Activated gamma-delta T cell treated with Interleukin-2 at 50 U/mL for 16 hours (primary cell): ENCODE data around the gene ATP13A2.

ENCODE experiments used
- DNase-seq: peaks from one replicate; pipeline ENCODE4 v3.0.0-alpha.2; 2020

ATP13A2 gene

DNA sequence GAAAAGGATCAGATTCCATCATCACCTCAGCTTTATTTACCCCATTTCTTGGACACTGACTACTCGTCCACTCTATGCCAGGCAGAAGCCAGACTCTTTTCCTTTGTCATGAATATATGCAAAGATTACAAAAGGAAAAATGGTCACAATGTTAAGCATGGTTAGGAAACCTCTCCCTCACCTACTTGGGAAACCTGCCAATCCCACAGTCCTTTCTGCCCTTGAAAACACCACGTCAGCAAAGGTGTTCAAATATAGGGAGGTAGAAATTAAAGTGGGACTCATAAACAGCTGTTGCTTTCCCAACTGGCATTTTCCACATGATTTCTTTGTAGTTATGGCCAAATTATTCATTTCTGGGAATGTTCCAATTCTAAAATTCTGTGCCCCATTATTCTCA, 16.2 kb upstream of the ATP13A2 start:
- no peak for DNase-seq

DNA sequence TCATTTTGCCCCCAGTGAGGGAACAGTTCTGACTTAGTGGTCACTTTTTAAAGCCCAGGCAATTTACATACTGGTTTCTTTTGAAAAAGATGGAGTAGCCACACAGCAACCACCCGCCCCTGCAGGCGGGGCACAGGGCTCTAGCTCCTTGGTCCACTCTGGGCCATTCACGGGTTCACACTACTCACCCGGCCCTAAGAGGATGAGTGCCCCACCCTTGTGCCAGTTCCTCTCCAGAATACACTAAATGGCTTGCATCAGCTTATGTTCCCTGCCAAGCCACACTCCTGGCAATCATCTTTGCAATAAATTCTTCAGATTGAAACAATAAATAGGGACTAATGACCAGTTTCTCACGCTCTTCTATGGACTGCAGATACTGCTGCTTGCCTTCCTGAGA, 15.7 kb upstream of the ATP13A2 start:
- DNase-seq: no peak

DNA sequence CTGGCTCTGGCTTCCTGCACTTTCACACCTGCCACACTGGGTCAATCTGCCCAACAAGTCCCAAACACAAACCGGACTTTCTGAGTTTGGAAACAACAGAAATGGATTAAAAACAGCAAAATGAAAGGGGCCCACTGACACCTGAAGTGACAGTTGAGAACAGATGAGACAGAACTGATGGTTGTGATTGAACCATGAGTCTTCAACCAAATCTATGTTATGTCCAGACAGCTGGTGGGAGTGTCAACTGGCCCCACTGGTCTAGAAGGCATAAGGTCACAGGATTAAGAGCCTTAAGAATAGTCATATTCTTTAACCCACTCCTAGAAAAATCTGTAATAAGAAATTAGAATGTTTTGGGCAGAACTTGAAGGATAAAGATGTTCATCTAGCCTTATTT, 13.0 kb upstream of the ATP13A2 start:
- no peak for DNase-seq

DNA sequence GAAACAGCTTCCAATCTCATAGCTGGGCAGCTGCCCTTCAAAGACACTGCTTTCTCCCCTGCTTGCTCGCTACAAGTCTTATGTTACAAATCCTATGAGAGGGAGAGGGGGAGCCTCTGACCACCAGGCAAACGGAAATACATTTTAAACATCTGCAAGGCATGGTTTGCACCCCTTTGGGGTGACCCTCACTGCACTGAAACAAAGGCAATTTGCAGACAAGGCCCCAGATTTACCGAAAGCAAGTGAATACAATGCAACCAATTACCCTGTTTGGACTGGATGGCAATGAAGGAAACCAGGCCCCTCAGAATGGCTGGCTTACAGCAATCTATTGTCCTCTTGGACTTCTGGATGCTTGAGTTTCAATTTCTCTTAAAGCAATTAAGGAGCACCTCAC, 11.8 kb upstream of the ATP13A2 start:
- DNase-seq: no peak

DNA sequence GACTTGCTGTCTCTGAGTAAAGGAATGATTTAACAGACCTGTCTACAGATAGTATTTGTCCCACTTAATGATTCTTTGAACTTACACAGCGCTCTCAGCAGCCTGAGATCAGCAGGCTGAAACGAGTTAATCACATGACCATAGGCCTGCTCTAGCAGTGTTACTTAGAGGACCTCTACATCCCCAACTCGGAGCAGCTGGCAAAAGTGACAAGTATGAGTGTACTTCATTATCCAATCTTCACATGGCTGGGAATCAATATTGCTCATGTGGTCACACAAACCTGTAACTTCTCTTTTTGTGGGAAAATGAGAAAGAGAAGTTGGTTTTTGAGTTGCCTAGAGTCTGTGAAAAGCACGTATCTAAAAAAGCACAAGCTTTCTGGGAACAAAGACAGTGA, 11.4 kb upstream of the ATP13A2 start:
- DNase-seq: no peak

DNA sequence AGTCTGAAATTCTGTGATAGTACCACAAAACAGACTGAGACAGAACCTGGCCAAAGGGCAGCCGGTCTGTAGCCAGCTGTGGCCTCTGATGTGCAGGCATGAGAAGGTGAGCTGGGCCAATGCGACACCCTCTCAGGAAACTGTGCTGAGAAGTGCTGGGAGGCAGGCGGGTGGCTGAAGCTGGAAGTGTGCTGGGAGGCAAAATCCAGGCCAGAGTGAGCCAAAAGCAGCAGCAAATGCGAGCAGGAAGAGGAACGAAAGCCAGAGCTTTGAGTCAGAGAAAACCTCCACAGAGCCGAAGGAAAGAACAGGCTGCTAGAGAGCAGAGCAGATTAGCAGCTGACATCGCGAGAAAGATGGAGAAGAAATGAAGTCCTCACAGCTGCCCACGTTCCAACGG, 10.2 kb upstream of the ATP13A2 start:
- DNase-seq: no peak

DNA sequence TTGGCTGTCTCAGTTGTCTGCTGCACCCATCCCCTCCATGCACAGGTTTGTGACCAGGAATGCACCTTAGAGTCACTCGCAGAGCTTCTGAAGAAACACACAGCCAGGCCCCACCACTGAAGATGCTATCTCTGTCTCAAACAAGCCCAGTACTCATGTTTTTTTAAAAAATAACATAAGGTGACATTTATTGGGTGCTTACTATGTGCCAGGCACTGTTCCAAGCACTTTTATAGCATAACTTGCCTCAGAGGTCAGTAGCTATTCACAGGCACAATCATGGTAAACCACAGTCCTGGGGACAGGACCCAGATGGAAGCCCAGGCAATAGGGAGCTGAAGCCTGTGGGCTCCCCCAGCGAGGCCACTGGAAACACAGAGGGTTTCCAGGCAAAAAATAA, 8.8 kb upstream of the ATP13A2 start:
- DNase-seq: no peak

DNA sequence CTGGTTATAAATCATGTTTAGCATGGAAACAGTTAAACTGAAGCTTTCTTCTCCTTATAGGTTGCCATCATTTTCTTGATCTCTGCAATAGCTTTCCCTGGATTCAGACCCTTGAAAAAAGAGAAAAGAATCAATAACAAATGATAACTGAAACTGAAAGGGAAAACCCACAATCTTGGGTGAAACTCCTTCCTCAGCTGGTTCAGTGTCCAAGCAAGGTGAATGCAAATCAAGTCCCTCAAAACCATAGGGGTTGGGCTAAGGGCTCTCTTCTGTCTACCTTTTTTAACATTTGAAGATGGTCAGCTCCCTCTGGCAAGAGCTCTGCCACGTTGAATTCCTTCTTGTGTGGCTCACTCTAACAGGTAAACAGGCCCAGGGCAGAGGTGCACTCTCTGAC, 7.1 kb upstream of the ATP13A2 start:
- no peak for DNase-seq

DNA sequence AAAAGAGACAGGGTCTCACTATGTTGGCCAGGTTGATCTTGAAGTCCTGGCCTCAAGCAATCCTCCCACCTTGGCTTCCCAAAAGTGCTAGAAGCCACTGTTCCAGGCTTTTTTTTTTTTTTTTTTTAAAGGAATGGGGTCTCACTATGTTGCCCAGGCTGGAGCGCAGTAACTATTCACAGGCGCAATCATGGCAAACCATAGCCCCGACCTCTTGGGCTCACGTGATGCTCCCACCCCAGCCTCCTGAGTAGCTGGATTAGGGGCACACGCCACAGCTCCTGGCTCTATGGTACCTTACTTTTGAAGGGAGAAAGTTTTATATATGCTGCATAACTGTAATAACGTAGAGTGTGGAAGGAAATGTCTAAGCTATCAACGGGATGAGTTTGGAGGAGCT, 5.7 kb upstream of the ATP13A2 start:
- DNase-seq: no peak

DNA sequence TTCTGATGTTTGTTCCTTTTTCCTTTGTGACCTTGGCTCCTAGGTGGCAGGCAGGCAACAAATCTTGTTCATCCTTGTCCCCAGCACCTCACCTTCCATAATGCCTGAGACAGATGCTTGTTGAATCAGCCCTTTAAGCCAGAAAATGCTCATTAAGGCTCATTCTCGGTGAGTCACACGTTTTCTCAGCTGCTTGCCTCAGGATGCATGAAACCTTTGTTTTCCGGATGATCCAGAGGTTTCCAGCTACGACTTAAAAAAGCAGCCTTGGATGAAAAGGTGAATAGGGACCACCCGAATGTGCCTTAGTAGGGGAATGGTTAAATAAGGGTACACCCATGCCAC, 4.6 kb upstream of the ATP13A2 start:
- DNase-seq: no peak

DNA sequence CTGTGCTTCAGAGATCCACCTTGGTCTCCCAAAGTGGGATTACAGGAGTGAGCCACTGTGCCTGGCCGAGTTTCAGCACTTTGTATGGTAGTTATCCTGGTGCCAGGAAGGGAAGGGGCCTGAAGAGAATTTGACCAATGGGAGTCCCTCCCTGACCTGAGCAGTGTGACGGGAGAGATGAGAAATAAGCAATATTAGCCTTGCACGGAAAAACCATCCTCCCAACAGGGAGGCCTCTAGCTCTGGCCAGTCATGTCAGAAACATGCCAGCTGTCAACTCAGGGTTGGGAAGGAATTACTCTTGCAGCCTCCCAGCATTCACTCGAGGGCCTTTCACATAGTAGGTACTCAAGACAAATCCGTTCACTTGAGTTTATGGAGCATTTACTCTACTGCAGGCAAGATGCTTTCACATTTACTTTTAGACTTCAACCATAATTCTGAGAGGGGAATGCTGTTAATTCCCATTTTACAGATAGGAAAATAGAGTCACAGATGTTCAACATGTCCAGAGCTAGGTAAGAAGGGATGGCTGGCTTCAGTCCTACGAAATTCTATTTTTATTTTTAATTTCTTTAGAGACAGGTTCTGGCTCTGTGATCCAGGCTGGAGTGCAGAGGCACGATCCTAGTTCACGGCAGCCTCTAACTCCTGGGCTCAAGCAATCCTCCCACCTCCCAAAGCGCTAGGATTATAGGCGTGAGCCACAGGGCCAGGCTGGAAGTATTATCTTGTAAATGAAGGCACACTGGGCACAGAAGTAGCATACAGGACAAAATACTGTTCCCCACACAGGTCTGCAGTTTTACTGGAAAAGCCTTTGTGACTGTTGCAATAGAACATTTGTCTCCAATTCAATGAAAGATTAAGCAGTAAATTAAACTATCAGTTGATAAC, 3.2 kb upstream of the ATP13A2 start:
- DNase-seq: no peak

DNA sequence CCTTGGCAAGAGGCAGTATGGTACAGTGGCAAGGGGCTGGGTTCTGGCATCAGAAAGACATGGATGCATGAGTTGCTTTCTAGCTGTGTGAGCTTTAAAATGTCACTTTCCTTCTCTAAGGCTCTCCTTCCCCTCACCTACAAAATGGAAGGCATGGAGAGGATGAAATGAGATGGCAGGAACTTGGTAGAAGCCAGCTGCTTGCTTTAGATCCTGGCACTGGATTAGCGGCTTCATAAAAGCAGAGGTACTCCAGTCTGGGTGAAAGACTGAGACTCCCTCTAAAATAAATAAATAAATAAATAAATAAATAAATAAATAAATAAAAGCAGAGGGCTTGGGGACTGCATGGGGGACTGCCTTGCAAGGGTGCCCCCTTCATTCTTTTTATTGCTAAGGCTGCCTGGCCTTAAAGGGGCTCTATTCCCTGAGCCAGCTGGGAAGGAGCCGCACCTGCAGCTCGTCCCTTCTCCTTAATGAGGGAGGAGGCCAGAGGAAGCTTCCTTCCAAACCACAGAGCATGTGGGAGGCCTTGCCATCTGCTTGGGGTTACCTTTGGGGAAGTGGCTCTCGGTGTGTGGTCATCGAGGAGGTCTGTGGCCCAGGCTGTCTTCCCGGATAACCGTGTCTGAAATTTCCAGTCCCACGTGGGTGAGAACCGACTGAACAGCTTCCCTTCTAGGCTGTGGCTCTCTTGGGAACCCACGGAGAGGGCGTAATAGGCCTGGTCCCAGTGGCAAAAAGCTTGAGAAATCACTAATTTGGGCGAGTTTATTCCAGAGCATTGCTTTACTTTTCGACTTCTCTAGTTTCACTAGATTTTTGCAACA, 2.0 kb upstream of the ATP13A2 start:
- DNase-seq: no peak

DNA sequence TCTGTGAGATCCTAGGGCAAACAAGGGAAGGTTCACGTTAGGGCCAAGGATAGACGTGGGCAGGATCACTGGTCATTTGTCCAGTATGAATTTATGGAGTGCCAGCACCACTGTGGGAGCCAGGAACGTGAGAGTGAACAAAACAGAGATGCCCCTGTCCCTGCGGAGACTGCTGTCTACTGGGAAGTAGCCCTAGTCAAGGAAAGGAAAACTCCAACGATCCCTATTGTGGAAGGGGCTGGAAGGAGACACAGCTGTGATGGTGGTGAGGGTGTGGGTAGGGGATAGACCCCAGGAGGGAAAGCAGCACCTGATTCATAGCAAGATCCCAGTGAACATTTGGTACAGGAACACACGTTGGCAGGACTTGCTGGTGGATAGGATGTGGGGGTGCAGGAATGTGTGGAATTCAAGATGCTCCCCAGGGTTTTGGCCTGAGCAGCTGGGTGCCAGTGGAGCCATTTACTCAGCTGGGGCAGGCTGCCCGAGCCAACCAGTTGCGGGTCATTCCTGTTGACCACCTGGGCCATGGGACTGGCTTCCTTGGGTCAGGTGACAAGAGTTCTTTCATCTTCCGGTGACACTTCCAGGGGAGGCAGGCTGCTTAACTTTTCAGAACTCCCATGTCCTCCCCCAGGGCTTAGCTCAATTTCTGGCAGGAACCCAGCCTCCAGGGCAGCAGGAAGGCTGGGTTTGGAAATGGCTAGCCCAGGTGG, 1.2 kb upstream of the ATP13A2 start:
- no peak for DNase-seq

DNA sequence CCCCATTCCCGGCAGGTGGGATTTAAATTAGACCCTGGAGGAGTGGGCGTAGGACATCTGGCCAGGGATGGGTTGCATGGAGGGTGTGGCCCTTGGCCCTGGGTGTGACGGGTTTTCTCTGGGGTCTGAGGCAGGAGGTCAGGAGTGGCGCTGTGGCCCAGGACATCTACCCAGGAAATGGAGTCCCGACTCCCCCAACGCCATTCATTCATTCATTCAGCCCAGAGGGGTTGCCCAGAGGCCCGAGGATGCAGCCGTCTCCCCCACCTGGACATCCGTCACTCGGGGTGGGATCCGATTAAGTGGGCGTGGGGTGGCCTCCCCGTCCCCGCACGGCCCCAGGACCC, 663 bp downstream of the ATP13A2 start:
- DNase-seq: no peak

DNA sequence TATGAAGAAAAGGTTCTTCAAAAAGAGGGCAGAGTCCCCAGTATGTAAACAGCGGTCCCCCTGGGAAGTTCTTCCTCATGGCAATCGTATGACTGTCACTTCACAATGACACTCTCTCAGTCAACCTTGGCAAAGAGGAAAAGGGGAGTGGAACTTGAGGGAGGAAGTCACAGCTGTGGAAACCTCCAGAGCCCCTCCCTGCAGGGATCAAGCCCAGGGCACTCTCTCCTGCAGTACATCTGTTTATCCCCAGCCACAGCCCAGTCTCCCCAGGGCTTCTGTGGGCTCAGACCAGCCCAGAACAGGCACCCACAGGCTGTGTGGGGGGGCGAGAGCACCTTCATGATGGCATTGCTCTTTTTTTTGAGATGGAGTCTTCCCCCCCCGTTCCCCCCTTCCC, 2.0 kb downstream of the ATP13A2 start:
- DNase-seq: no peak

DNA sequence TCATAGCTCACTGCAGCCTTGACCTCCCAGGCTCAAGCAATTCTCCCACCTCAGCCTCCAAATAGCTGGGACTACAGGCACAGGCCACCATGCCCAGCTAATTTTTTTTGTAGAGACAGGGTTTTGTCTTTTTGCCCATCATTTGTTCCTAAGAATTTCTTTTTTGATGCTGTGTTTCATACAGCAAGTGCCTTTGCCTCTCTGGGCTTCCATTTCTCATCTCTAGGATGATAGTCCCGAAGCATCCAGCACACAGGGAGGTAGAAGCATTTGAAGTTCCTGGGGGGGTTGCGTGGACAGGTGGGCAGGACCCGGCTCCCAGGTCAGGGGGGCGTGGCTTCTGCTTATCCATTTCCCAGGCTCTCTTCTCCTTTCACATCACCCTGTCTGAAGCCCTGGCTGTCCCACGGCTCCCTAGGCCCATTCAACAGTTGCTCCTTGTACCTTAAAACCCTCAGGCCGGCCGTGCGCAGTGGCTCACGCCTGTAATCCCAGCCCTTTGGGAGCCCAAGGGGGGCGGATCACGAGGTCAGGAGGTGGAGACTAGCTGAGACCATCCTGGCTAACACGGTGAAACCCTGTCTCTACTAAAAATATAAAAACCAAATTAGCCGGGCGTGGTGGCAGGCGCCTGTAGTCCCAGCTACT, 3.4 kb downstream of the ATP13A2 start:
- no peak for DNase-seq

DNA sequence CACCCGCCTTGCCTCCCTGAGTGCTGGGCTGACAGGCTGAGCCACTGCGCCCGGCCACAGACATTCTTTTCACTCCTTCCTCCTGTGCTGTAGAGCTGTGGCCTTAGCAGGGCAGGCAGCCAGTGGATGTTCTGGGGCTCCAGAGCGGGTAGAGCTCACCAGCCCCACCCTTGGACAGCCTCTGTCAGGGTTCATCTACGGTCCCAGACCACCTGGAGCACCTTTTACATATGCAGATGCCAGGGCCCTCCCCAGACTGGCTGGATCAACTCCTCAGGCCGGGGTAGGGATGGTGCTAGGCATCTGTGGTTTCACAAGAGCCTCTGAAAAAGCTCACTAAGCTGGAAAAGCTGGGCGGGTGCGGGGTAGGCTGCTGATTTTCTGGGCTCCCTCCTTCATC, 4.6 kb downstream of the ATP13A2 start:
- DNase-seq: no peak

DNA sequence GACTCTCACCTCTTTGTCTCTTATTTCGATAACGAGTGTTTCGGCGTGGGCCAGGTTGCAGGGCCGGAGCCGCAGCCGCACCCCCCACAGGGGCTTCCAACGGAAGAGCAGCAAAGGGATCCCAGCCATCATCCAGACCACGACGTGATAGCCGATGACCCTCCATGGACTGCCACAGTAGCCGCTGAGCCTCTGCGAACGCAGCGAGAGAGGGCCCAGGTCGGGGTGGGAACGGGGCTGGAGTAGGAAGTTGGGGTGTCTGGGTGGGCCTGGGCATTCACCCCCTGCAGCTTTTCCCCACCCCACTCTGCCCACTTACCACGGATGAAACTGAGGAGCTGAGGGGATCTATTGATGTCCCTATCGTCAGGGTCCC, 6.4 kb downstream of the ATP13A2 start:
- DNase-seq: no peak

DNA sequence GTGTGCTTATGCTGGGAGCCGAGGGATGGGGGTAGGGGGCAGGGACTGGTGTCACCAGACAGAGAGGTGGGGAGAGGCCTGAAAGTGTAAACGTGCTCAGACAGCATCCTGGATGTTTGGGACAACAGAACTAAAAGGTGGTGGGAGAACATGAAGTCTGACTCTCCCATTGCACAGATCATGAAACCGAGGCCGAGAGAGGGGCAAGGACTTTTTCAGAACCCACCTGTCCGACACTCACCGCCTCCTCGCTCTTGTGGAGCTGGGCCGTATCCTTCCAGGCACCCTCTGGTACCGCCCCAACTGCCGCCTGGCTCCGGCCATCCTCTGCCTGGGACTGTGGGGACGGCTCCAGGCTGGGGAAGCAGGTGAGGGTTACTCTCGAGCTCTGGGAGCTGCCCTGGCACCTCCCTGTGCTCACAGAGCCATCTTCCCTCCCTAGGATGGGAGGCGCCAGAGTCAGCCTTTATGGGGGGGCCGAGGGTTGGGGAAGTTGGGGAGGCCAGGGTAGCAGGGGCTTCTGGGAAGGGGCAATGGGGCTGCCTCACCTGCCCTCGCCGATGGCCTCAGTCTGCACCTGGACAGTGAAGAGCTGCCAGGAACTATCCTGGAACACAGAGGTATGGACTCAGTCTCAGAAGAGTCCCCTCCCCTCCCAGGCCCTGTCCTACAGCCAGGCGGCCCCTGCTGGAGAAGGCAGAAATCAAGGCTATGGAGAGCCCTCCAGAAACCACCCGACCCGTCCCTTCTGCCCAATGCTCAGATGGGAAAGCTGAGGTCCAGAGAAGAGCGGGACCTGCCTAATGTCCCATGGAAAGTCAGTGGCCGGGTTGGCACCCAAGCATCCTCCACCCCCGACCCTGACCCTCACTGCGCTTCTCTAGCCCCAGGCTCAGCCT, 7.0 kb downstream of the ATP13A2 start:
- DNase-seq: no peak

DNA sequence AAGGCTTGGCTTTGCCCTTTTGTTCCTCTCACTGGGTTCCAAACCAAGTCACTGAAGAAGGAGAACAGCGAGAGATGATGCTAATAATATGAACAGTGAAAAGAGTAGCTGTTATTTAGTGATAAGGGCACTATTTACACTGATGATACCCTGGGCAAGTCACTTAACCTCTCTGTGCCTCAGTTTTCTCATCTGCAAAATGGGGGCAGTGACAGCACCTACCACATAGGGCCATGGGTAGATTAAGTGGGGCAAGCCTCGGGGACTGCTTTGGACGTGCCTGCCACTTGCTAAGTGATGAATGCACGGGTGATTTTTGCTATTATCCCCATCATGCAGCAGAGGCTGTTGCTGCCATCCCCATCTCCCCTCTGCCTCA, 9.2 kb downstream of the ATP13A2 start:
- DNase-seq: no peak

DNA sequence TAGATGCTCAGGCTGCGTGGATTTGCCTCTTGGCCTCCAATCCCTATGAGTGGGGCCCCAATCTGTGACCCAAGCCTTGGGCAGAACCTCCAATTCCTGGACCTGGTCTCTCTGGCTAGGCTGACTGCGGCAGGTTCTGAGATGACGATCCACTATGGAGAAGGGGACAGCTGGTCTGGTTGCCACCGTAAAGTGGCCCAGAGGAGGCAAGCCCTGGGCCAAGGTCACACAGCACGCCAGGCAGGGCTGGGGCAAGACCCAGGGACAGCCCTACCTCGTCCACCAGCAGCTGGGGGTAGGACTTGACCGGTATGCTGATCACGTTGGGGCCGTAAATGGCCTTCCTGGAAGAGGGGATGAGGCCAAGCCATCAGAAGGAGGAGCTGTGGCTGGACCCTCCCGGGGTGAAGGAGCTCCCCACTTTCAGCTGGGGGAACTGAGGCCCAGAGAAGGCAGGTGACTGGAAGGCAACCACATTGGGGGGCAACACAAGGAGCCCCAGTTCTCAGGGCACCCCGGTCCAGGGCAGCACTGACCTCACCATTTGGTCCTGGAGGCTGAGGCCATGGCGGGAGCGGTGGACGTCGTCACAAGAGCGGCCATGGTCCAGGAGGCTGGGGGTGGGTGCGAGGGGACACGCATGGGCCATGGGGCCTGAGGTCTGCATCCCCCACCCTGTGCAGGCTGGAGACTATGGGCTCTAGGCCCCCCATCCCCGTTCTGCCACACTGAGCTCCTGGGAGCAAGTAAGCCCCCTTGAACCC, 9.8 kb downstream of the ATP13A2 start:
- no peak for DNase-seq

DNA sequence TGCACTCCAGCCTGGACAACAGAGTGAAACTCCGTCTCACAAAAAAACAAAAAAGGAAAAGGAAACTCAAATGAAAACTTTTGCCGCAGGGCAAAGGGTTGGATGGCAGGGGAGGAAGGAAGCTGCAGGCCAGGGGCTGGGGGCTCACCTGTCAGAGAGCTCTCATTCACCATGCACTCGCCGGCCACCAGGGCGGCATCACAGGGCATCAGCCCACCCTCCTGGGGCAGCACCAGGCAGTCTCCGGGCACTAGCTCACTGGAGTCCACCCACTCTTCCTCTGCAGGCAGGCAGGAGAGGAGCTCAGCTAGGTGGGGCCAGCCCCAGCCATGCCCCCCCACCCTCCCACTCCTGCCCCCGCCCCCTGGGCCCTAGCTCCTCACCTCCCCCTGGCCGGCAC, 11.9 kb downstream of the ATP13A2 start:
- DNase-seq: no peak
